Measurements from ENCODE around the gene NXNL1.

DNA sequence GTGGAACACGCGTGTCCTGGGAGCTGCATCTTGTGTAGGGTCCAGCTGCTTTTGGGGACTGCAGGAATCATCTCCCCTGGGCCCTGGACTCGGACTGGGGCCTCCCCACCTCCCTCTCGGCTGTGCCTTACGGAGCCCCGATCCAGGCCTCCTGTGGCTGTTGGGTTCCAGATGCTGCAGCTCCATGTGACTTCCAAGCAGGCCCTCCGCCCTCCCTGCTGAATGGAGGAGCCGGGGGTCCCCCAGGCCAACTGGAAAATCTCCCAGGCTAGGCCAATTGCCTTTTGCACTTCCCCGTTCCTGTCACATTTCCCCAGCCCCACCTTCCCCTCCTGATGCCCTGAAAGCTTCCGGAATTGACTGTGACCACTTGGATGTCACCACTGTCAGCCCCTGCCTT is 44.5 kb upstream of the NXNL1 start:
- TF ChIP-seq POLR2A (IDR thresholded peaks at IDR 0.05; ENCODE audit: low read depth, low read length) (no peak), POLR2AphosphoS5 (IDR thresholded peaks at IDR 0.05; ENCODE audit: low read depth, low read length) (no peak), TAF1 (IDR thresholded peaks at IDR 0.05; ENCODE audit: borderline replicate concordance, low read depth, low read length) (no peak)

Data from GM12892 (cell line).